Measurements from ENCODE around the gene SLAMF9. TPM values are rescaled to one million over a fixed set of nuclear protein-coding genes. Genes with fewer than 3 reads are reported as not detected.
A peak's percentile ranks its signal among the peaks of the same experiment; 100 is the strongest.

Gene SLAMF9
- polyA plus RNA-seq, 2 of the 4 experiments (the other 2 are of a cell fraction): 0.22 to 0.25 TPM

- no peak for TF ChIP-seq ATOH8 (CRISPR knock-in tag; IDR thresholded peaks at IDR 0.05; ENCODE audit: low read depth)
- TF ChIP-seq, protein P1, sequence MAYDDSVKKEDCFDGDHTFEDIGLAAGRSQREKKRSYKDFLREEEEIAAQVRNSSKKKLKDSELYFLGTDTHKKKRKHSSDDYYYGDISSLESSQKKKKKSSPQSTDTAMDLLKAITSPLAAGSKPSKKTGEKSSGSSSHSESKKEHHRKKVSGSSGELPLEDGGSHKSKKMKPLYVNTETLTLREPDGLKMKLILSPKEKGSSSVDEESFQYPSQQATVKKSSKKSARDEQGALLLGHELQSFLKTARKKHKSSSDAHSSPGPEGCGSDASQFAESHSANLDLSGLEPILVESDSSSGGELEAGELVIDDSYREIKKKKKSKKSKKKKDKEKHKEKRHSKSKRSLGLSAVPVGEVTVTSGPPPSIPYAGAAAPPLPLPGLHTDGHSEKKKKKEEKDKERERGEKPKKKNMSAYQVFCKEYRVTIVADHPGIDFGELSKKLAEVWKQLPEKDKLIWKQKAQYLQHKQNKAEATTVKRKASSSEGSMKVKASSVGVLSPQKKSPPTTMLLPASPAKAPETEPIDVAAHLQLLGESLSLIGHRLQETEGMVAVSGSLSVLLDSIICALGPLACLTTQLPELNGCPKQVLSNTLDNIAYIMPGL (CRISPR knock-in tag; IDR thresholded peaks at IDR 0.05; ENCODE audit: borderline replicate concordance): no peak
These were observed 38.1 kb upstream of the SLAMF9 start (continued) for GRCh38 chr1:159992161-159992560.

GRCh38 chr1:159991513-159991912 is 37.5 kb upstream of the SLAMF9 start:
- ATAC-seq (peak in 1 of 2 experiments; percentile 55; a peak in 3 of 6 replicates), FAIRE-seq (no peak), DNase-seq (ENCODE audit: low read depth in 1 of 2, low spot score in 1 of 2) (peak in 1 of 2 experiments; percentile 11)
- Histone ChIP-seq H3K9me3 (no peaks in the 10 kb centered on the region), H3K4me3 (no peak overlapping the region), H3K4me1 (peaks cover 6% of the 10 kb centered on the region; the same call in 2 of the 3 replicates), H3K27ac (no peak overlapping the region), H3K4me2 (0 out of 3 replicates have a peak overlapping the region, but pooled peaks have one; percentile 11)
- 61% methylated on average over 4 of the region's 4 CpGs for WGBS (ENCODE audit: missing lambda C conversion rate)
- CTCF ChIA-PET: interaction anchor here (2.3 to 3.6 kb wide), 2 partner anchors 13 to 16 kb away, joined by 10 to 18 read pairs; no protein-coding TSS in a partner anchor
- POLR2A ChIA-PET: no interaction called here
- TF ChIP-seq JUN (IDR thresholded peaks at IDR 0.05) (no peak), RCOR1 (IDR thresholded peaks at IDR 0.05; ENCODE audit: low read depth, low read length) (no peak), POLR2AphosphoS2 (conservative IDR thresholded peaks at IDR 0.05; ENCODE audit: low read length) (no peak), KDM5A (IDR thresholded peaks at IDR 0.05) (no peak), ZNF302 (CRISPR knock-in tag; IDR thresholded peaks at IDR 0.05) (no peak), SREBF2 (IDR thresholded peaks at IDR 0.05) (no peak), ESRRA (IDR thresholded peaks at IDR 0.05; ENCODE audit: borderline replicate concordance, low read length) (no peak), ZFP36 (IDR thresholded peaks at IDR 0.05; ENCODE audit: borderline replicate concordance, partially characterized antibody) (no peak), CHD4 (IDR thresholded peaks at IDR 0.05; ENCODE audit: borderline replicate concordance) (no peak), HOXB5 (CRISPR knock-in tag; IDR thresholded peaks at IDR 0.05) (no peak), FOSB (CRISPR knock-in tag; IDR thresholded peaks at IDR 0.05) (no peak), MYC (IDR thresholded peaks at IDR 0.05; ENCODE audit: borderline replicate concordance, low read length) (no peak)
- TF ChIP-seq, protein P1 (CRISPR knock-in tag; IDR thresholded peaks at IDR 0.05; ENCODE audit: borderline replicate concordance): no peak

- no peak overlapping the region for H3K27ac ChIP-seq
- ChIA-PET POLR2A (no interaction called here), CTCF (interaction anchor here (2.3 to 3.6 kb wide), 2 partner anchors 15 to 18 kb away, joined by 10 to 18 read pairs; no protein-coding TSS in a partner anchor)
- no peak for TF ChIP-seq CHD2 (IDR thresholded peaks at IDR 0.05; ENCODE audit: low read length, partially characterized antibody)
- no peak for TF ChIP-seq CBX8 (IDR thresholded peaks at IDR 0.05)
- TF ChIP-seq PBX3 (IDR thresholded peaks at IDR 0.05): no peak
- TF ChIP-seq HDAC2 (IDR thresholded peaks at IDR 0.05): no peak
- TF ChIP-seq BCL3 (IDR thresholded peaks at IDR 0.05): no peak
- H3K4me1 ChIP-seq: no peaks in the 10 kb centered on the region; the same call in 2 of the 3 replicates
- no peak for DNase-seq (ENCODE audit: low read depth in 1 of 2, low spot score in 1 of 2)
- H3K4me2 ChIP-seq: no peak overlapping the region
- no peak overlapping the region for H3K4me3 ChIP-seq
- H3K9me3 ChIP-seq: no peaks in the 10 kb centered on the region
- FAIRE-seq: no peak
- ATAC-seq: no peak
- WGBS (ENCODE audit: missing lambda C conversion rate): 53% methylated on average over 5 of the region's 5 CpGs
These were observed 36.0 kb upstream of the SLAMF9 start for GRCh38 chr1:159990005-159990404.

Data from A549 (cell line).